ENCODE results near the gene NRXN3. TPM values are rescaled to one million over a fixed set of nuclear protein-coding genes. Genes with fewer than 3 reads are reported as not detected.

NRXN3 gene
- total and polyA plus RNA-seq, 2 of the 4 experiments (the other 2 are of a cell fraction), result 4.8 to 25.1 TPM

DNA sequence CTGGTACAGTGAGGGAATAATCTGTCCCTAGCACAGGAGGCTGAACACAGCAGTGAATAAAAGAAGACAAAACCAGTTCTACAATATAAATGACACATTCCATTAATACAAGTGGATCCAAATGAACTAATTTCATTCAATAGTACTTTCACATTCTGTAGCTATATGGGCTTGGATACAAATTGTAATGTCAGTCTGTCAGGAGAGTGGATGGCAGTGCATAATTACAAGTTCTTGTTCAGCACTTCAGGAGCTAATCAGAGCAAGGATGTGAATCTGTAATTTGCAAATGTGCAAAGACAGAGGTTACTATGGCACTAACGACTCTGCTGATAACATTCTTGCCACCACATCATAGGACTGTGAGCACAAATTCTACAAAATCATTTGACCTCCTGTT is 1343.3 kb downstream of the NRXN3 start:
- H3K79me1 ChIP-seq (ENCODE audit: low read depth in 1 of 2, low read length in 2 of 2), result no peaks in the 10 kb centered on the region
- H2BK15ac ChIP-seq (ENCODE audit: low read depth, low read length), result no peak overlapping the region
- H3K14ac ChIP-seq (replicated peaks; ENCODE audit: low read depth, low read length), result no peak overlapping the region
- no peak for TF ChIP-seq MXI1 (IDR thresholded peaks at IDR 0.05; ENCODE audit: borderline replicate concordance, low read depth, low read length)
- TF ChIP-seq MAZ (IDR thresholded peaks at IDR 0.05; ENCODE audit: borderline replicate concordance, low read depth, low read length), result no peak
- no peak for TF ChIP-seq MAFK (IDR thresholded peaks at IDR 0.05; ENCODE audit: low read depth, low read length)
- TF ChIP-seq RCOR1 (IDR thresholded peaks at IDR 0.05; ENCODE audit: insufficient replicate concordance, low read length), result no peak
- no peak for TF ChIP-seq CEBPB (IDR thresholded peaks at IDR 0.05; ENCODE audit: low read depth, low read length)
- TF ChIP-seq, protein P1, sequence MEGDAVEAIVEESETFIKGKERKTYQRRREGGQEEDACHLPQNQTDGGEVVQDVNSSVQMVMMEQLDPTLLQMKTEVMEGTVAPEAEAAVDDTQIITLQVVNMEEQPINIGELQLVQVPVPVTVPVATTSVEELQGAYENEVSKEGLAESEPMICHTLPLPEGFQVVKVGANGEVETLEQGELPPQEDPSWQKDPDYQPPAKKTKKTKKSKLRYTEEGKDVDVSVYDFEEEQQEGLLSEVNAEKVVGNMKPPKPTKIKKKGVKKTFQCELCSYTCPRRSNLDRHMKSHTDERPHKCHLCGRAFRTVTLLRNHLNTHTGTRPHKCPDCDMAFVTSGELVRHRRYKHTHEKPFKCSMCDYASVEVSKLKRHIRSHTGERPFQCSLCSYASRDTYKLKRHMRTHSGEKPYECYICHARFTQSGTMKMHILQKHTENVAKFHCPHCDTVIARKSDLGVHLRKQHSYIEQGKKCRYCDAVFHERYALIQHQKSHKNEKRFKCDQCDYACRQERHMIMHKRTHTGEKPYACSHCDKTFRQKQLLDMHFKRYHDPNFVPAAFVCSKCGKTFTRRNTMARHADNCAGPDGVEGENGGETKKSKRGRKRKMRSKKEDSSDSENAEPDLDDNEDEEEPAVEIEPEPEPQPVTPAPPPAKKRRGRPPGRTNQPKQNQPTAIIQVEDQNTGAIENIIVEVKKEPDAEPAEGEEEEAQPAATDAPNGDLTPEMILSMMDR (conservative IDR thresholded peaks at IDR 0.05; ENCODE audit: low read depth, low read length), result no peak
- no peak for TF ChIP-seq RFX5 (IDR thresholded peaks at IDR 0.05; ENCODE audit: low read depth, low read length)
- H3K18ac ChIP-seq (ENCODE audit: low read depth, low read length), result no peak overlapping the region; the same call in 1 of the 2 replicates
- no peak overlapping the region for H4K5ac ChIP-seq (ENCODE audit: low read depth, low read length)
- no peak overlapping the region for H3K27ac ChIP-seq (ENCODE audit: insufficient read depth, low read length)
- H3K56ac ChIP-seq (ENCODE audit: extremely low read depth, insufficient read depth, low read length), result no peak overlapping the region
- no peak overlapping the region for H4K91ac ChIP-seq (ENCODE audit: insufficient read depth, low read depth, low read length)
- H2AK9ac ChIP-seq (replicated peaks; ENCODE audit: low read depth, low read length, poor library complexity), result no peak overlapping the region
- ATAC-seq (ENCODE audit: low read depth) (no peak), DNase-seq (no peak)
- no peaks in the 10 kb centered on the region for H3K27me3 ChIP-seq (ENCODE audit: control insufficient read depth, insufficient read depth, low read length)
- peaks cover 20% of the 10 kb centered on the region for H3K4me1 ChIP-seq (ENCODE audit: control insufficient read depth, insufficient read depth, low read length)
- no peak overlapping the region for H2AK5ac ChIP-seq (ENCODE audit: low read depth, low read length)
- H2AFZ ChIP-seq (replicated peaks; ENCODE audit: low read length, poor library complexity), result no peak overlapping the region
- no peaks in the 10 kb centered on the region for H3K9me3 ChIP-seq (ENCODE audit: control insufficient read depth, insufficient read depth, low read length)
- H2BK120ac ChIP-seq (ENCODE audit: low read depth, low read length), result no peak overlapping the region
- dilution Hi-C loops (cut with HindIII; ENCODE audit: low sequenced_read_pairs, unreplicated experiment), result no loop called here
- H4K20me1 ChIP-seq (ENCODE audit: insufficient read depth, low read length), result no peaks in the 10 kb centered on the region
- no peak overlapping the region for H3K4me3 ChIP-seq (ENCODE audit: insufficient read depth, low read depth, low read length)
- no TSS peak for BruUV-seq (replicated peaks)
- H3K4me2 ChIP-seq (ENCODE audit: low read depth, low read length), result no peak overlapping the region
- H2BK5ac ChIP-seq (ENCODE audit: low read depth, low read length, poor library complexity, severe bottlenecking), result no peak overlapping the region
- intact Hi-C loops (cut with micrococcal nuclease), result loop anchor here (10.0 kb wide), 1 partner anchor 239 kb away; no protein-coding TSS in a partner anchor
- H3K36me3 ChIP-seq (ENCODE audit: control insufficient read depth, insufficient read depth, low read length), result no peaks in the 10 kb centered on the region
- ChIA-PET CTCF (no interaction called here), POLR2A (ENCODE audit: unreplicated experiment) (no interaction called here)
- no CpG with 5 or more reads among the region's 1 CpG for WGBS, 2 experiments (ENCODE audit: extremely low coverage in 2 of 2, insufficient read length in 1 of 2)
- peak overlapping the region; percentile 51; the same call in 1 of the 2 replicates for H3K23ac ChIP-seq (ENCODE audit: low read depth, low read length)
- in situ Hi-C loops (cut with MboI; ENCODE audit: low sequenced_read_pairs), result no loop called here
- peaks cover 3% of the 10 kb centered on the region; the same call in 1 of the 2 replicates for H3K9me1 ChIP-seq (ENCODE audit: insufficient read depth, low read length)
- no peak overlapping the region for H2BK20ac ChIP-seq (ENCODE audit: low read depth, low read length)
- no peak overlapping the region for H3K9ac ChIP-seq (ENCODE audit: low read depth, low read length)
- no peak overlapping the region for H4K8ac ChIP-seq (ENCODE audit: low read depth in 2 of 2, low read length in 2 of 2)
- no peak overlapping the region for H3K4ac ChIP-seq (ENCODE audit: low read depth, low read length)

Measured in IMR-90 (cell line).